ENCODE results near the gene RHOBTB1. TPM values are rescaled to one million over a fixed set of nuclear protein-coding genes. Genes with fewer than 3 reads are reported as not detected.
A peak's percentile ranks its signal among the peaks of the same experiment; 100 is the strongest.

RHOBTB1 gene
- polyA plus RNA-seq, 1 experiment: 17.3 TPM

DNA sequence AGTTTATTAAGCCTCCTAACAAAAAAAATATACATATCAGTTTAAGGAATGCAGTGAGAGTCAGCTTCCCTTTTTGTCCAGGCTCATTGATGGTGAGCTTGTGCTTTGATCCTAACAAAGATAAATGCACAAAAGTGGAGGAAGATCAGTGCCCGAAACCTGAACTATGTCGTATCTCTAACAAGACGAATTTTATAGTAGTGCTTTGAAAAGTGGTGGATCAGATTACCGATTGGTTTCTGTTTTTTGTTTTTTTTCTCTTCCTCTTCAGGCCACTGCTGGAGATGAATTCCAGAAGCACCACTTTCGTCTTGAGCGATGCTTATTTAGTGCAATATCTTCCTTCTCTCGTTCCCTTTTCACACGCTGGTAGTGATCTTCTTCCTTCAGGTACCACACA, 72.8 kb downstream of the RHOBTB1 start:
- Histone ChIP-seq H3K27me3 (ENCODE audit: control insufficient read depth, insufficient read depth, low read length) (no peaks in the 10 kb centered on the region), H3K36me3 (ENCODE audit: control insufficient read depth, insufficient read depth, low read length) (peaks cover 5% of the 10 kb centered on the region), H3K4me3 (ENCODE audit: low read depth, low read length) (no peak overlapping the region)
- DNase-seq (ENCODE audit: low read depth): no peak
- ChIA-PET POLR2A (no interaction called here), CTCF (interaction anchor here (0.7 to 1.2 kb wide), 2 partner anchors 13 to 589 kb away, joined by 3 read pairs; no protein-coding TSS in a partner anchor)
- TF ChIP-seq CTCF (IDR thresholded peaks at IDR 0.05; ENCODE audit: insufficient read depth, low read depth, low read length): no peak

DNA sequence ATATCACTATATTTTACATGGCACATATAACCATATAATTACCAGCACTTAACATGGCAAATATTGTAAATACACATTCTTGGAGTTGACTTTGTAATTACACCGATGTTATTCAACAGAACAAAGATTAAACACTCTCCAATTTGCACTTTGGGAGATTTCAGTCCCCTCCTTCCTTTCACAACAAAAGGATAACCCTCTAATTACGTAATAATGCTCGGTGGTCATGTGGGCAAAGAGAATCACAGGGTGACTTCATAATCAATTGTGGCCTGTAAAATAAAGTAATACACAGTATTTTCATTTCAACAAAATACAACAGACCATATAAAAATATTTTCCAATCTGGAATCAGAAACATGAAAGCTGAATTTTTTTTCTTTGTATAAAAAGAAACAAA, 73.2 kb downstream of the RHOBTB1 start:
- Histone ChIP-seq H3K4me3 (ENCODE audit: low read depth, low read length) (no peak overlapping the region), H3K36me3 (ENCODE audit: control insufficient read depth, insufficient read depth, low read length) (peaks cover 5% of the 10 kb centered on the region), H3K27me3 (ENCODE audit: control insufficient read depth, insufficient read depth, low read length) (no peaks in the 10 kb centered on the region)
- CTCF ChIA-PET: interaction anchor here (1.2 kb wide), 1 partner anchor 13 kb away, joined by 3 read pairs; no protein-coding TSS in a partner anchor
- POLR2A ChIA-PET: no interaction called here
- no peak for DNase-seq (ENCODE audit: low read depth)
- no peak for TF ChIP-seq CTCF (IDR thresholded peaks at IDR 0.05; ENCODE audit: insufficient read depth, low read depth, low read length)

GRCh38 chr10:60870416-60870728, 73.6 kb downstream of the RHOBTB1 start:
- TF ChIP-seq CTCF (IDR thresholded peaks at IDR 0.05; ENCODE audit: insufficient read depth, low read depth, low read length): peak; percentile 12; the same call in 1 of the 2 replicates
- CTCF ChIA-PET: interaction anchor here (0.6 kb wide), 1 partner anchor 14 kb away, joined by 3 read pairs; no protein-coding TSS in a partner anchor
- H3K36me3 ChIP-seq (ENCODE audit: control insufficient read depth, insufficient read depth, low read length): peaks cover 4% of the 10 kb centered on the region
- H3K27me3 ChIP-seq (ENCODE audit: control insufficient read depth, insufficient read depth, low read length): no peaks in the 10 kb centered on the region
- POLR2A ChIA-PET: no interaction called here
- DNase-seq (ENCODE audit: low read depth): no peak
- no peak overlapping the region for H3K4me3 ChIP-seq (ENCODE audit: low read depth, low read length)

- CTCF ChIA-PET: interaction anchor here (0.6 to 0.7 kb wide), 2 partner anchors 14 to 321 kb away, joined by 3 read pairs; no protein-coding TSS in a partner anchor
- H3K27me3 ChIP-seq (ENCODE audit: control insufficient read depth, insufficient read depth, low read length): no peaks in the 10 kb centered on the region
- H3K4me3 ChIP-seq (ENCODE audit: low read depth, low read length): no peak overlapping the region
- DNase-seq (ENCODE audit: low read depth): no peak
- POLR2A ChIA-PET: no interaction called here
- TF ChIP-seq CTCF (IDR thresholded peaks at IDR 0.05; ENCODE audit: insufficient read depth, low read depth, low read length): no peak
- peaks cover 4% of the 10 kb centered on the region for H3K36me3 ChIP-seq (ENCODE audit: control insufficient read depth, insufficient read depth, low read length)
These were observed 74.2 kb downstream of the RHOBTB1 start for GRCh38 chr10:60869652-60870415.

DNA sequence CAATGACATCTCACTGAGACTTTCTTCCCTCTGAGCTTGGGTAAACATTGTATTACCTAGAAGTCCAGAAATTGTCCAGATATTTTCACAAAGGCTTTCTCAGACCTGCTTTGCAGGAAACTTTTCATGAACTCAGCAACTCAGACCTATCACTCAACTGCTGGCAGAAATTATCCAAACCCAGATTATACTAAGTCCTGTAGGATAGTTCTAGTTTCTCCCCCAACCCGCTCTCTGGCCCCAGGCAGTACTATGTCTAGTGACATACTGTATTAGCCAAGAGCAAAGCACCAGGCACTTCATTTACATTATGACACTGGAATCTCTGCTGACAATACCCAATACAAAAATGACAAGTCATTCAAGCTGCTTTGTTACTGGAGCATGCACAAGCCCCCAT, 75.0 kb downstream of the RHOBTB1 start:
- CTCF ChIA-PET: interaction anchor here (0.5 to 0.7 kb wide), 2 partner anchors 40 to 322 kb away, joined by 3 read pairs; no protein-coding TSS in a partner anchor

More for the DNA sequence above, 75.0 kb downstream of the RHOBTB1 start:
- POLR2A ChIA-PET: no interaction called here
- DNase-seq (ENCODE audit: low read depth): no peak
- Histone ChIP-seq H3K4me3 (ENCODE audit: low read depth, low read length) (no peak overlapping the region), H3K36me3 (ENCODE audit: control insufficient read depth, insufficient read depth, low read length) (peaks cover 4% of the 10 kb centered on the region), H3K27me3 (ENCODE audit: control insufficient read depth, insufficient read depth, low read length) (no peaks in the 10 kb centered on the region; the same call in 1 of the 2 replicates)
- TF ChIP-seq CTCF (IDR thresholded peaks at IDR 0.05; ENCODE audit: insufficient read depth, low read depth, low read length): no peak

Measured in BJ (cell line).